Stimulated activated CD4-positive, alpha-beta T cell treated with anti-CD3 and anti-CD28 coated beads, TNF-alpha, amount 100 ng/mL, for 4 hours (primary cell): Measurements from ENCODE around the gene MIA2.
"Not testable (repeated sequence)": the region's sequence is repeated elsewhere in the genome, so short reads cannot be mapped to it uniquely, and the experiment has no call there.

Source experiments
- DNase-seq, 3 experiments: peaks; one replicate each; pipeline ENCODE4 v3.0.0-alpha.2; 2020; ENCODE audit warnings: low read depth in 3 of 3

Gene MIA2

DNA sequence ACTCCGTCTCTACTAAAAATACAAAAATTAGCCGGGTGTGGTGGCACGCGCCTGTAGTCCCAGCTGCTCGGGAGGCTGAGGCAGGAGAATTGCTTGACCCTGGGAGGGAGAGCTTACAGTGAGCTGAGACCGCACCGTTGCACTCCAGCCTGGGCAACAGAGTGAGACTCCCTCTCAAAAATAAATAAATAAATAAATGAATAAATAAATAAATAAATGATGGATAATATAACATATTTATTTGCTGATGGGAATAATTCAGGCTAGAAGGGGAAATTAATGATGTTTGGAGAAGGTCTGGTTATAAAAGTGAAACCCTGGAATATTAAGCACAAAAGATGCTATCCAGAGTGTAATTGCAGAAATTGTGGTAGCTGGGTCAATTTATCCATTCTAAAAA lies 107.4 kb downstream of the MIA2 start:
- not testable (repeated sequence) for DNase-seq

- no peak for DNase-seq
These were observed 109.1 kb downstream of the MIA2 start for GRCh38 chr14:39342768-39343167.

DNA sequence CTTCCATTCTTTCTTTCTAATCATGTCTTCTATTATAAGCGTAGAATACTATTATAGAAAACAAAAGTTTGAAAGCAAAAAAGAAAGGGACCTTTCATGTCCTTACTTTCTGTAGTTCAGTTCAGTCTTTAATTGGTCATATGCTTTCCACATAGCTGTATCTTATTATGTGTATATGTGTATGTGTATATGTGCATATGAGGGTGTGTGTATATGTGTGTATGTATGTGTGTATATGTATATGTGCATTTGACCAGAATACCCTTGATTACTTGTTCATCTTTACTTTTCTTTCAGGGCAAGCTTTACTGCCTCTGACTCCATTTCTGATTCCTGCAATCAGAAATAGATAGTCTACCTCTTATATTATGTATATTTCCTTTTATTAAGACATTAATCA lies 109.9 kb downstream of the MIA2 start:
- DNase-seq: no peak

DNA sequence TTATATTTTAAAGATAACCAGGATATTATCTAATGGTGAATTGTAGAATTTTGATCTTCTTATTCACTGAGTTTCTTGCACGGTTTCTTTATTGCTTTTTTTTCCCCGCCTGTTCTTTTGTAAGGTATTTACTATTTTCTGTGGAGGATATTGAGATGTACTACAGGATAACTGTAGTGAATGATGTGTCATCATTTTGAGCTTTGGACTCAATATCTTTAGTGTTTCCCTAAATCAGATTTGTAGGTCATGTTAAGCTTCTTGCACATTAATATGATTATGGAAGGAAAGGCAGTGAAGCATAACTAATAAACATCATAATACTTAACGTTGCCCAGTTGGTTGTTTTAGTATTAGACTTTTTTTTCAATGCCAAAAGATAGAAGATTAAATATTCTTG lies 117.2 kb downstream of the MIA2 start:
- DNase-seq: no peak

GRCh38 chr14:39351708-39352107 lies 118.0 kb downstream of the MIA2 start:
- no peak for DNase-seq

DNA sequence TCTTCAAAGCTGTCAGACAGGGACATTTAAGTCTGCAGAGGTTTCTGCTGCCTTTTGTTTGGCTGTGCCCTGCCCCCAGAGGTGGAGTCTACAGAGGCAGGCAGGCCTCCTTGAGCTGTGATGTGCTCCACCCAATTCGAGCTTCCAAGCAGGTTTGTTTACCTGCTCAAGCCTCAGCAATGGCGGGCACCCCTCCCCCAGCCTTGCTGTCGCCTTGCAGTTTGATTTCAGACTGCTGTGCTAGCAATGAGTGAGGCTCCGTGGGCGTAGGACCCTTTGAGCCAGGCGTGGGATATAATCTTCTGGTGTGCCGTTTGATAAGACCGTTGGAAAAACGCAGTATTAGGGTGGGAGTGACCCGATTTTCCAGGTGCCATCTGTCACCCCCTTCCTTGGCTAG lies 125.4 kb downstream of the MIA2 start:
- not testable (repeated sequence) for DNase-seq

DNA sequence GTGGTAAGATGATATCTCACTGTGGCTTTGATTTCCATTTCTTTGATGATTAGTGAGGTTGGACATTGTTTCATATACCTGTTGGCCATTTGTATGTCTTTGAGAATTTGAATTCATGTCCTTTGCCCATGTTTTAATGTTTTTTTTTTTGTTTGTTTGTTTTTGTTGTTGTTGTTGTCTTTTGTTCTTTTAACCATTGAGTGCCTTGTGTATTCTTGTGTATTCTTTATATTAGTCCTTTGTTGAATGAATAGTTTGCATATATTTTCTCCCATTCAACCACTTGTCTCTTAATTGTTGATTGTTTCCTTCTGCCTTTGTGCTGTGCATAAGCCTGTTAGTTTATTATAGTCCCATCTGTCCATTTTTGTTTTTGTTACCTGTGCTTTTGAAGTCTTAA lies 126.6 kb downstream of the MIA2 start:
- DNase-seq: no peak

DNA sequence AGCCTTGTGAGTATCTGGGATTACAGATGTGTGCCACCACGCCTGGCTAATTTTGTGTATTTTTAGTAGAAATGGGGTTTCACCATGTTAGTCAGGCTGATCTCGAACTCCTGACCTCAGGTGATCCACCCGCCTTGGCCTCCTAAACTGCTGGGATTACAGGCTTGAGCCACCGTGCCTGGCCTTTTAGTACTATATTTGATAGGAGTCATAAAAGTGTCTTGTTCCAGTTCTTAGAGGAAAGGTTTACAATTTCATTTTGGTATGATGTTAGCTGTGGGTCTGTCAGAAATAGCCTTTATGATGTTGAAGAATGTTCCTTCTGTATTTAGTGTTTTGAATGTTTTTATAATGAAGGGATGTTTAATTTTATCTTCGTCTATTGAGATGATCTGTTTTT lies 127.8 kb downstream of the MIA2 start:
- not testable (repeated sequence) for DNase-seq

DNA sequence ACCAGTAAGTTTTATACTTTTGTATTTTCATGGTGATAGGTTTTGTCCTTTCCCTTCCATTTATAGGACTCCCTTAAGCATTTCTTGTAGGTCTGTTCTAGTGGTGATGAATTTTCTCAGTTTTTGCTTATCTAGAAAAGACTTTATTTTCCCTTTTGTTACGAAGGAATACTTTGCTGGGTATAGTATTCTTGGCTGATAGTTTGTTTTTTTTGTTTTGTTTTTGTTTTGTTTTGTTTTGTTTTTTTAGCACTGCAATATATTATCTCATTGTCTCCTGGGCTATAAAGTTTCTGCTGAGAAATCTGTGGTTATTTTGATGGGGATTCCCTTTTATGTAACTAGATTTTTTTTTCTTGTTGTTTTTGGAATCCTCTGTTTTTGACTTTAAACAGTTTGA lies 130.8 kb downstream of the MIA2 start:
- no peak for DNase-seq

DNA sequence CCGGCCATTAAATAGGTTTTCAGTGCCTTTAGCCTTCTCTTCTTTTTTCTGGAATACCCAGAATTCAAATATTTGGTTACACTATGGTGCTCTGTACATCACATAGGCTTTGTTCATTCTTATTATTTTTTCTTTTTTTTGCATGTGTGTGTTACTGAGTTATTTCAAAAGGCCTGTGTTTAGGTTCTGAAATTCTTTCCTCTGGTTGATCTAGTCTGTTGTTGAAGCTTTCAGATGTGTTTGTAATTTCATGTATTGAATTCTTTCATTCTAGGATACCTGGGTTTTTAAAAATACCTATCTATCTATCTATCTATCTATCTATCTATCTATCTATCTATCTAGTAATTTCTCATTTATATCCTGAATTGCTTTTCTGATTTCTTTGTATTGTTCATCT lies 131.6 kb downstream of the MIA2 start:
- DNase-seq: no peak

DNA sequence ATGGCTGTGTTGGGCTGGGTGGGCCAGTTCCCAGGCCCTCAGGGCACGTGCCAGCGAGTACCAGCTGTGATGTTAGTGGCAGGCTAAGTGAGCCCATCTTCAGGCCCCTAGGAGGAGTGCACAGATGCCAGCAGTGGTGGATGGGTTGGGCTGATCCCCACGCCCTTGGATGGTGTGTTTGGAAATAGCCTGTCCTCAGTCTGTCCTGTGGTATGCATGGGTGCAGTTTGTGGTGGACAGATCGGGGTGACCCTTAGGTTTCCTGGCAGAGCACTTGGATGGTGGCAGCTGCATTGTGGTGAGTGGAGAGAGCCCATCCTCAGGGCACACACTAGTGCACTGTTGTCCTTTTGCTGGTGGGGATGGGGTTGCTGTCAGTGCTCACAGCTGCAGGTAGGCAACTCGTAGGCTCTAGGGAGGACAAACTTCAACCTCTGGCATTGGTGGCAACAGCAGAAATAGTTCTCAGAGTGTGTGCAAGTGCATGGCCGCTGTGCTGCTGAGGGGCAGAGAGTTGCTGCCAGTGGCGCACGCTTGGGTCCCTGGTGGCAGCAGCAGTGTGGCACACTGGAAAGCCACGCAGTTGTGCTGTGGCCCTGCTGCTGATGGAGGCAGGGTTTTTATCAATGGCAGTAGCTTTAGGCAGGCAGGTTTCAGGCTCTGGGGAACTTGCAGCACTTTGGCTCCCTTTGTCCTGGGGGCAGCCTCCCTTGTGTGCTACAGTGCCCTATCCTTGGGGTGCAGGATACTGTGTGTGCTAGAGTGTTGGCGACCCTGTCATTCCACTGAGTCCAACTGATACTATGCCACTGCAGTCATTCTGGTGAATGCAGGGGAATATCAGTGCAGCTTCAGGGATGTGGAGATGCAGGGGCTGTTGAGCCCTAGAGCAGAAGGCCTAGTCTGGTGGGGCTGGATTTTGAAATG lies 133.0 kb downstream of the MIA2 start:
- DNase-seq: no peak

GRCh38 chr14:39367387-39367751 lies 133.7 kb downstream of the MIA2 start:
- DNase-seq: no peak

- DNase-seq: no peak
These were observed 134.7 kb downstream of the MIA2 start for GRCh38 chr14:39368261-39368959.

DNA sequence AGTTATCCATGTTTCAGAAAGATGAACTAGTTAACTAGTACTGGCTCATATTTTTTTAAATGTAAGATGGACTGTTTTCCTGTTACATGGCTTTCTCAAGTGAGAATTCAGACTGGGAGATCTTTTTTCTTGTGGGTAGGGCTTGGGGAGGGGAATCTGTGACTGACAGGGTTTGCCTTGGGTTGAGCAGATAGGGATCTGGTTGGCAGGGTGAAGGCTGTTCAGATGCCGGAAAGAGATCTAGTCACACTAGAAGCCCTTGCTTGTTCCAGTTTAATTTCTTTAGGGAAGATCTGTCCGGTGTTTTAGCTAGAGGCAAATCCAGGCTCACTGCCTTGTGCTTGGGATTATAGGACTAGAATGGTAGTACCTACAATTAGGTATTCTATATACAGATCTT lies 135.3 kb downstream of the MIA2 start:
- DNase-seq: no peak

GRCh38 chr14:39370415-39370814 lies 136.7 kb downstream of the MIA2 start:
- DNase-seq: no peak

GRCh38 chr14:39372656-39373055 lies 138.9 kb downstream of the MIA2 start:
- DNase-seq: no peak

GRCh38 chr14:39374851-39375250 lies 141.1 kb downstream of the MIA2 start:
- no peak for DNase-seq

GRCh38 chr14:39376667-39377403 lies 143.1 kb downstream of the MIA2 start:
- DNase-seq: no peak

DNA sequence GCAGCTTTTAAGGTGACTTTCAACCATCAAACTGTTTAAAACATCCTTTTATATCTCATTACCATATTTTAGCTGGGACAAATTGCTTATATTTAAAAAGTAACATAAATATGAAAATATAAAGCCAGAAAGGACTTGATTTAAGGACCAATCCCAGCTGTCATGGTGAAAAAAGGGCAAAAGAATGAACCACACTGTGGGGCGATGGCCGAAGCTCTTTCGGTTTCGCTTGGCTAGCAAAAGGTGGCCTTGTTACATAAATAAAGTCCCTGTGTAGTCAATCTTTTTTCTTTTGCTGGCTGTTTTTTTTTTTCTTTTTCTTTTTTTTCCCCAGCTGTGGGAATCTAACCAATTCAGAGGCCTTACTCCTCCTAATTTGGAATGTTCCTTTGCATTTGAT lies 147.7 kb downstream of the MIA2 start:
- DNase-seq: no peak

DNA sequence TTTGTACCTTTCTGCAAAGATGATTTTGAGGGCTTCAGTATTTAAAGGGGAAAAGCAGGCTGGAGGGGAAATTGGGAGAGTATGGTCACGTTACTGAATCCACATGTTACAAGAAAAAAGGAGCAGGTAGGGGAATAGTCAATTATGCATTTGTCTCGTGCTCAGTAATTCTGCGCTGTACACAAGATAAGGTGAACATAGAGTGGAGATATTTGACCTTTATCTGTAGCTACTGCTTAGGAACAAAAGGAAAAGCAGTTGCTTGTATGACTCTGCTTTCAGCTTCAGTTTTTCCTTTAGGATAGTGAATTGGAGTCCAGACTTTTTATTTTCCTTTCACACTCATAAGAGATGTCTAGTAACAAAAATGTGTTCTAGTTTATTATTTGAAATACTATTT lies 148.7 kb downstream of the MIA2 start:
- no peak for DNase-seq

GRCh38 chr14:39383026-39383660 lies 149.4 kb downstream of the MIA2 start:
- no peak for DNase-seq

GRCh38 chr14:39383741-39384140 lies 150.0 kb downstream of the MIA2 start:
- no peak for DNase-seq
